Activated CD4-positive, CD25-positive, alpha-beta regulatory T cell treated with anti-CD3 and anti-CD28 coated beads, Interleukin-2, amount 50 U/mL, for 72 hours (primary cell): ENCODE results near the gene SNRPD3.
"Not testable (repeated sequence)": the region's sequence is repeated elsewhere in the genome, so short reads cannot be mapped to it uniquely, and the experiment has no call there.

Experiments
- DNase-seq: peaks from one replicate; pipeline ENCODE4 v3.0.0; 2021

The SNRPD3 gene

GRCh38 chr22:24535348-24535747, 20.5 kb upstream of the SNRPD3 start:
- DNase-seq, result no peak

GRCh38 chr22:24536089-24536488, 19.7 kb upstream of the SNRPD3 start:
- DNase-seq, result no peak

DNA sequence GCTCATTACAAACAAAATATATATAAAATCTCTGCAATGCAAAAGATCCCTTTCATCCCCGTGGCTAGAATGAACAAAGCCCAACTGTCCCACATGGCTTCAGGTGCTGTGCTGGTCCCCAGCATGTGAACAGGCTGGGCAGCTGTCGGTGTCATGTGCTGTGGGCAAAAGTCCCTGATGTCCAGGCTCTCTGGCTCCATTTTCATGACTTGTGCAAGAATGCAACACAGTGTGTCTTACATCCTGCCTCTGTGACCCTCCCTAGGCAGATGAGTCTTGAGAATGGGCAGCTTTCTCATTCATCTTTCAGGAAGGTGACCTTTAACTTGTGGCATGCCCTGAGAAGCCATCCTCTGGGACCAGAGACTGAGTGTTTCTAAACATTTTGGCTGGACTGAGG, 15.3 kb upstream of the SNRPD3 start:
- DNase-seq, result no peak

DNA sequence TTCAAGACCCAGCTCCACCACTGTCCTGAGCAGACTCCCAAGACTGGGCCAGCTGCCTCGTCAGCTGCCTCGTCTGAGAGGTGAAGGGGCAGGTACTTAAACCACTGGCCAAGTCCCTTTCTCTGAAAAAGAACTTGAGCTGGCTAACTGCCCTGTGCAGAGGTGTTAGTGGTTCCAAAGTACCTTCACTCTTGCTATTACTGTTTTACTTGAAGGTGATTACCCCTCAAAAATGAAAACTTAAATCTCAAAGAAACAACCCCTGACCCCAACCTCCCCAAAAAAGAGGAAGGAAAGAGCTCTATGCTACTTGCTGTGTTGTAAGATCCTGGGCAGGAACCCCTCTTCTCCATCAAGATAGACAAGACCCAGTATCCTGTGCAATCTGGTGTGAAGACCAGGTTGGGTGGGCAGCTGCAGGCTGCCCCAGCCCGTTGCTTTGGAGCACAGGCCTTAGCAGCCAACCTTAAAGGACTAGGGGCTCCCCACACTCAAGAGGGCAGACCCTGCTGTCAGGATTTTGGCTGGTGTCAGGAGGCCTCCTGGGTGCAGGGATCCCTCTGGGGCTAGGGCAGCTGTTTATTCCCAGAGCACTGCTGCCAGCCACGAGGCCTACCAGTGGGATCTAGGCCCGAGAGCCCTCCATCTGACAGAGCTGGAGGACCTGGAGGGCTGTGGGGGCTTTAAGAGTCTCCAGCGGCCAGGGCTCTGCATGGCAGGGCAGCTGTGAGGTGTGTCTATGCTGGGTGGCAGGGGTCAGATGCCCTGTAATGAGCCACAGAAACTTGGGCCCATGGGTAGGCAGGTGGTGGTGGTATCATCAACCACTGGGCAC, 13.9 kb upstream of the SNRPD3 start:
- no peak for DNase-seq

DNA sequence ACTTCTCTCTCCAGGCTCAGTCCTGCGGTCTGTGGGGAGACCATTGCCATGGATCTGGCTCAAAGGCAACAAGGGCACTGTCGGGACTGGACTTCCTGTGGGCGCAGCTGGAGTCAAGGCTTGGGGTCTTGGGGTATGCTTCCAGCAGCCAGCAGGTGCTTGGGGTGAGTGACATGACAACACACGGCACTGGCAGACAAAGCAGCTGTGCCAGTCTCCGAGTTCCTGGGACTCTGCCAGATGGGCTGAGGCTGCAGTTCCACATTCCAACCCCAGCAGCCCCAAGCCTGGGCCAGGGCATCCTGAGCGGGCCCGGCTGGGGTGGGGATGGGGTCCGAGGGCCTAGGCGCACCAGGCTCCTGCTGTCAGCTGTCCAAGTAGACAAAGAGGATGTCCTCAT, 13.2 kb upstream of the SNRPD3 start:
- DNase-seq, result no peak

- DNase-seq, result no peak
Measured at GRCh38 chr22:24543185-24543601, 12.6 kb upstream of the SNRPD3 start.

GRCh38 chr22:24543679-24544243, 12.0 kb upstream of the SNRPD3 start:
- DNase-seq, result no peak

GRCh38 chr22:24548812-24549211, 7.0 kb upstream of the SNRPD3 start:
- no peak for DNase-seq

DNA sequence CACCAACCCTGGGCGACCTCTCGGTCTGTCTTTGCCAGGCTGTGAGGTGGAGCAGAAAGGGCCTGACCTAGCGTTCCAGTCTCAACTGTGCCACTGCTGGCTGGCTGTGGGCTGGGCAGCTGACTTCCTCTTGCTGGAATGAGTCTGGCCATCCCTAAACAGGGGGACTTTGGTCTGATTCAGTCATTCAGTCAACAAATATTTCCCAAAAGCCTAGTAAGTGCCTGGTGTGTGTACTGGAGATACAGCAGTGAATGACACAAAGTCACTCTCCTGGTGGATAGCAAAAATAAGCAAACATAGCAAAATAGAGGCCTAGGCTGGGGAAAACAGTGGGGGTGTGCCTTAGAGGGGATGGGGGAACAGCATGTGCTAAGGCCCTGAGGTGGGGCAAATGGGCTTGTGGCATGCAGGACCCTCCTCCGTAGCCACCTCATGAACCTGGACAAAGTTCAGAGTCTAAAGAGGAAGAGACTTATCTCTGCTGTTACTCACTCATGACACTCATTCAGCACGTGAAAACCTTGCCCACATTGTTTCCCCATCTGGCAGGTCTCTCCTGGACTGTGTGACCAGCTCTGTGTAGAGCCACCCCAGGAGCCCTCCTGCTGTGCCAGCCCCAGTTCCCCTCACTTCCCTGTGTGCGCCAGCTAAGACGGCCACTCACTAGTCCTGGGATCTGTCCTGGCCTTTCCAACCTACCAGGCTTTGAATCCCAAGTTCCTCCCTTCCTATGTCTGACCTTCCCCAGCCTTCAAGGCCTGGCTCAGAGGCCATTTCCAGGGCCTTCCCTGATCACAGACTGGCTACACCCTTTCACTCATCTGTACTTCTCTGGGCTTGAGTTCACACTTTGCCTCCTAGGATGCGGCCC, 5.5 kb upstream of the SNRPD3 start:
- no peak for DNase-seq

GRCh38 chr22:24550902-24551435, 4.8 kb upstream of the SNRPD3 start:
- DNase-seq, result no peak

DNA sequence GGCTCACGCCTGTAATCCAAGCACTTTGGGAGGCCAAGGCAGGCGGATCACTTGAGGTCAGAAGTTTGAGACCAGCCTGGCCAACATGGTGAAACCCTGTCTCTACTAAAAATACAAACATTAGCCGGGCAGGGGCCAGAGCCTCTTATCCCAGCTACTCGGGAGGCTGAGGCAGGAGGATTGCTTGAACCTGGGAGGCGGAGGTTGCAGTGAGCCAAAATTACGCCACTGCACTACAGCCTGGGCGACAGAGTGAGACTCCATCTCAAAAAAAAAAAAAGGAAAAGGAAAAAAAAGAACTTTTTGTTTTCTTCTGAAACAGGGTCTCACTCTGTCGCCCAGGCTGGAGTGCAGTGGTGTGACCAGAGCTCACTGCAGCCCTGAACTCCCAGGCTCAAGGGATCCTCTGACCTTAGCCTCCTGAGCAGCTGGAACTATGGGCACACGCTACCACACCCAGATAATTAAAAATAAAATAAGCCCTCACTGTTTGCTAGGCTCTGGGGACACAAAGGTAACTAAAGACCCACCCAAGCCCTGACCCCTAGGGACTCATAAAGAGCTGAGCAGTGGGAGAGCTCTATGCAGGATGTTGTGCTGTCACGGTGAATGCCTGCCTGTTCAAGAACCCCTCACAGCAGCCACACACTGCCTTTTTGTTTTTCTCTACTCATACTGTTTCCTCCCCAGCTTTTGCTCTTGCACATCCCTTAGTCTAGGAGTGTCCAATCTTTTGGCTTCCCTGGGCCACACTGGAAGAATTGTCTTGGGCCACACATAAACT, 3.1 kb upstream of the SNRPD3 start:
- DNase-seq, result not testable (repeated sequence)

DNA sequence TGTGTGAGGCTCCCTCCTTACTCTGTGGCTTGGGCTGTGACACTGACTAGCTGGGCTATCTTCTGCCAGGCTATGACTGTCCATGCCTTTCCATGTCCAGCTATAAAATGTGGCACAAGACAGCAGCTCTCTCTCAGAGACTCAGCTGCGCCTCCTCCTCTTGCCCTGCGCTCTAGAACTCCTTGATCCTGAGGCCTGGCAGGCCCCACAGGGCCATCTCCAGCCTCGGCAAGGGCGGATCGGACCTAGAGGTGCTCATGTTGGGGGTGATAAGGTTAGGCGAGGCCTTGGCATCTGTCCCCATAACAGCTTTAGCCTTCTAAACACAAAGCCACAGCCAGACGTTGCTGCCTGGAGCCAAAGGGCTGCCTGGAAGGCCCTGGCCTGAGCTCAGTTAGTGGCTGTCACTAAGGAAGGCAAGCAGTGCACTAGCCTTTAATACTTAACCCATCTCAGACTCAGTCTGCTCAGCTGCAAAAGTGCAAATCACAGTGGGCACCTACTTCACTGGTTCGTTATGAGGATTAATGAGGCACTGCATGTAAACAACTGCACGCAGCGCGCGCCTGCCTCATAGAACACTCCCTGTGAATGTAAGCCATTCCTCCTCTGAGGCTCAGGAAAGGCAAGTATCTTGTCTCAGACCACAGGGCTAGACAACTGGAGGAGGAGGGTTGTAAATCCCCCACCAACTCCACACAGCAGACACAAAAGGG, 2.0 kb upstream of the SNRPD3 start:
- no peak for DNase-seq

GRCh38 chr22:24554313-24555164, 1.3 kb upstream of the SNRPD3 start, which contains the start of gene GUCD1:
Gene GUCD1, minus strand, starts transcription at chr22:24555138. Its CDS starts 147 bp downstream, at chr22:24554991.
- DNase-seq, result no peak

- no peak for DNase-seq
Measured at GRCh38 chr22:24559471-24559870, 3.7 kb downstream of the SNRPD3 start.

DNA sequence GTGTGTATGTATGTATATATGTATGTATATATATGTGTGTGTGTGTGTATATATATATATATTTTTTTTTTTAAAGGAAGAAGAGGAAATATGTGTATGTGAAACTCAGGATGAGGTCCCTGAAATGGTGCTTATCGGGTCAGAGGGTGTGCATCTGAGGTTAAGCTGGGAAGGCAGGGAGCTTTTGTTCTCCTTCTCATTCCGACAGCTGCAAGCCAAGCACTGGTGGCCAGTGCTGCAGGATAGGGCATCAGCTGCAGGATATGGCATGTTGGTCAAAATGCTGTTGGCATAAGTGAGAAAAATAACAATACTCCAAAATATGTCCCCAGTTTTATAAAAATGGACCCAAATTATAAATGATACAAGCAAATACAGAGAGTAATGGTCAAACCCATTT, 7.4 kb downstream of the SNRPD3 start:
- DNase-seq, result no peak

- no peak for DNase-seq
Measured at GRCh38 chr22:24564376-24565058, 8.7 kb downstream of the SNRPD3 start.

DNA sequence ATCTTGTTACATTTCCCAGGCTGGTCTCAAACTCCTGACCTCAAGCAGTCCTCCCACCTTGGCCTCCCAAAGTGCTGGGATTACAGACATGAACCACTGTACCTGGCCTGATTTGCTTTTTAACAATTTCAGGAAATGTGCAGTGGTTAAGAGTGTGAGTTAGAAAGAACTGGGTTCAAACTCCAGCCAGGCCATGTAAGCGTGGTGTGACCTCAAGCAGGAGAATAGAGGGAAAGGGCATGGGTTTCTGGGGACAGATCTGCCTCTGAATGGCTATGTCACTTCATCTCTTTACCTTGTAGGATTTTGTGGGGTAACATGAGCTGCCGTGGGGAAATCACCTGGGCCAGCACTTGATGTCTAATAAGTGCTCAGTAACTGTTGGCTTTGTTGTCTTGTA, 9.3 kb downstream of the SNRPD3 start:
- no peak for DNase-seq

DNA sequence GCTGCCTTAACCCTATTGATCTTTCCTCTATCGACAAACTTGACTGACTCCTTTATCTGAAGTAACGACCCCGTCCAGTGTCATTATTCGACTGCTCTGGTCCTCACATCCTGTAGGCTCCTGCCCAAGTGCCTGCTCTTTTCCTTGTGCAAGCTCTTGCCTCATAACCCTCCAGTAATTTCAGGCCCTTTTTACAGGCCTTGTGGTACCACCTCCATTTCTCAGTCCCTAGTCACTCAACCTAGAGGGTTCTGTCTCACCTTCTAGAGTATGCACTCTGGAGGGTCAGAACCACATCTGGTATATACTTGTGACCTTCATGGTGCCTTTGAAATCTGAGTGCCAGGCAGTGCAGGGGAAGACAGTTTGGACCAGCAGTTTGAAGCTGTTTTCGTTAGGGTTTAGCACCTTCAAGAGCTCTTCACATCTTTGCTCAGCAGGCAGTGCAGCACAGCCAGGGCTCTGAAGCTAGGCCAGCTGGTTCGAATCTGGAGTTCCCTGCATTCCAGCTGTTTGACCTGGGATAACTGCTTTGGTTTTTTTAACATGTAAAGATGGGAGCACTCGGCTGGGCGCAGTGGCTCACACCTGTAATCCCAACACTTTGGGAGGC, 11.2 kb downstream of the SNRPD3 start:
- no peak for DNase-seq

- no peak for DNase-seq
Measured at GRCh38 chr22:24567668-24568067, 11.9 kb downstream of the SNRPD3 start.

- DNase-seq, result no peak
Measured at GRCh38 chr22:24571266-24571665, 15.5 kb downstream of the SNRPD3 start.
